Activated CD4-positive, alpha-beta T cell treated with anti-CD3 and anti-CD28 coated beads, Interleukin-2, amount 50 U/mL, for 24 hours (primary cell): ENCODE results near the gene MRTFA.
A peak's percentile ranks its signal among the peaks of the same experiment; 100 is the strongest.
"Not testable (repeated sequence)": the region's sequence is repeated elsewhere in the genome, so short reads cannot be mapped to it uniquely, and the experiment has no call there.

Source experiments
- DNase-seq, 2 donors: peaks; one replicate each; pipeline ENCODE4 v3.0.0-alpha.2; 2020; ENCODE audit warnings: low read depth in 1 of 2, low spot score in 1 of 2

The MRTFA gene

GRCh38 chr22:40560994-40561515 lies 75.5 kb downstream of the MRTFA start:
- no peak for DNase-seq

DNA sequence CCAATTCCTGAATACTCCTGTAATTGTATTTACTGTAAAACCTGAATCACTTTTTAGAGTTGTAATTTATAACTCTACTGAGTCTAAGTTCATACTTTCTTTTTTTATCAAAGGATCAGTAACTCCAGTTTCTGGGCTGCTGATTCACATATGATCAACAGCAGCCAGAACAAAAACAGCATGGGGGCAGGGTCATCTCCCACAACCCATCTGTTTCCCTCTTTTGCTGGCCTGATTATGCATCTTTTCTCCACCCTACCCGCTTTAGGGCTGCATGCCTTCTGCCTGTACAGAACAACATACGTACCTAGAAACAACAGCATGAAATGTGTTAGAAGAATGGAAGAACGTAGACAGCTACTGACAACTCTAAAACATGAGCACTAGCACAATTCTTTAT lies 76.0 kb downstream of the MRTFA start:
- no peak for DNase-seq

- no peak for DNase-seq
These were observed 78.5 kb downstream of the MRTFA start for GRCh38 chr22:40557972-40558371.

GRCh38 chr22:40556641-40557040 lies 79.9 kb downstream of the MRTFA start:
- no peak for DNase-seq

DNA sequence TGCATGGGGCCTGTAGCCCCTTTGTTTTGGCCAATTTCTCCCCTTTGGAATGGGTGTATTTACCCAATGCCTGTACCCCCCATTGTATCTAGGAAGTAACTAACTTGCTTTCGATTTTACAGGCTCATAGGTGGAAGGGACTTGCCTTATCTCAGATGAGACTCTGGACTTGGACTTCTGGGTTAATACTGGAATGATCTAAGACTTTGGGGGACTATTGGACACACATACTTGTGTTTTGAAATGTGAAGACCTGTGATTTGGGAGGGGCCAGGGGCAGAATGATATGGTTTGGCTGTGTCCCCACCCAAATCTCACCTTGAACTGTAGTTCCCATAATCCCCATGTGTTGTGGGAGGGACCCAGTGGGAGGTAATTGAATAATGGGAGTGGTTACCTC lies 82.5 kb downstream of the MRTFA start:
- DNase-seq = not testable (repeated sequence)

GRCh38 chr22:40553014-40553554 lies 83.4 kb downstream of the MRTFA start:
- DNase-seq = no peak

GRCh38 chr22:40552070-40552469 lies 84.4 kb downstream of the MRTFA start:
- DNase-seq = no peak

- DNase-seq = no peak
These were observed 88.8 kb downstream of the MRTFA start for GRCh38 chr22:40547729-40548143.

- no peak for DNase-seq
These were observed 91.8 kb downstream of the MRTFA start for GRCh38 chr22:40544758-40545157.

GRCh38 chr22:40542821-40543540 lies 93.5 kb downstream of the MRTFA start:
- no peak for DNase-seq

- no peak for DNase-seq
These were observed 95.2 kb downstream of the MRTFA start for GRCh38 chr22:40541300-40541699.

- no peak for DNase-seq
These were observed 96.3 kb downstream of the MRTFA start for GRCh38 chr22:40540265-40540664.

GRCh38 chr22:40536149-40536548 lies 100.4 kb downstream of the MRTFA start:
- not testable (repeated sequence) for DNase-seq

DNA sequence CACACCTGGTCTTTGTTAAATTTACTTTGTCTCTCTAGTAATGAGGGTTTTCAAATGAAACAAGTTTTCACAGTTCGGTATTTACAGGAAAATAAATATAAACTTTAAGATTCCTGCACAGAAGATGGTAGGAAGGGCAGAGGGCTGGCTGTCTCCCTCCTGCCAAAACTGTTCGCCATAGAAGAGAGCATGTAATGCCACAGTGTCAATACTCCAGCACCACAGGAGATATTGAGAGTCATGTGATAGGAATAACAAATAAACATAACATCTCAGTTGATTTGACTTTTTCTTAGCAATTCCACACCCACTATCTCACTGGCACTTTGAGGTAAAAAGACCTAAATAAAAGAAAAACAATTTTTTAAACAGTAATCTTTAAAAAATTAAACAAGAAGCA lies 100.9 kb downstream of the MRTFA start:
- no peak for DNase-seq

GRCh38 chr22:40535189-40535512 lies 101.4 kb downstream of the MRTFA start:
- DNase-seq = no peak

DNA sequence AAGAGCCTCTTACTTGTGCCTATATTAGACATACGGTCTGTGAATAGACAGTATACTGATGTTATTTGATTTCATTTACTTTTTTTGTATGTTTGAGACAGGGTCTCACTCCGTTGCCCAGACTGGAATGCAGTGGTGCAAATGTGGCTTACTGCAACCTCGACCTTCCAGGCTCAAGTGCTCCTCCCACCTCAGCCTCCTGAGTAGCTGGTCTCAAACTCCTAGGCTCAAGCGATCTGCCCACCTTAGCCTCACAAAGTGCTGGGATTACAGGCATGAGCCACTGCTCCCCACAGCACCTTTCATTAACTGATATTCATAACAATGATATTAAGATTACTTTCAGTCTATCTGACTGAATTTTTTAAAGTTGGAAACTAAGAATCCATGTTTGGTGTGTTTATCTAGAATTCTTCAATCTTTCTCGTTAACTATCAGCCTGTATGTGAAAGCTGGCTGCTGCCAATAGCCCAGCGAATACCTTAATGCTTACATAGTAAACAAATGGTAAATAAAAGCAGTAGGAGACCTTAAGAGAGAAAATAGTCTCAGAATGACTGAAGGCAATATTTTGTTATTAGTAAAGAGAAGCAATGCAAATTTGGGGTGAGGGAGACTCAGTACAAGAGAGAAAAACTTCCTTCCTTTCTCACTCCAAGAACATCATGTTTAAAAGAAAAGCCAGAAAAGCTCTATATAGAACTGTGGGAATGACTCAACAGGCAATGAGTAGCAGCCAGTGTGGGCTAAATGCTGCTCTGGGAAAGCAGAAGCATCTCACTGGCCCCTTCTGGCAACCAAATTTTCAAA lies 101.9 kb downstream of the MRTFA start:
- DNase-seq = no peak

DNA sequence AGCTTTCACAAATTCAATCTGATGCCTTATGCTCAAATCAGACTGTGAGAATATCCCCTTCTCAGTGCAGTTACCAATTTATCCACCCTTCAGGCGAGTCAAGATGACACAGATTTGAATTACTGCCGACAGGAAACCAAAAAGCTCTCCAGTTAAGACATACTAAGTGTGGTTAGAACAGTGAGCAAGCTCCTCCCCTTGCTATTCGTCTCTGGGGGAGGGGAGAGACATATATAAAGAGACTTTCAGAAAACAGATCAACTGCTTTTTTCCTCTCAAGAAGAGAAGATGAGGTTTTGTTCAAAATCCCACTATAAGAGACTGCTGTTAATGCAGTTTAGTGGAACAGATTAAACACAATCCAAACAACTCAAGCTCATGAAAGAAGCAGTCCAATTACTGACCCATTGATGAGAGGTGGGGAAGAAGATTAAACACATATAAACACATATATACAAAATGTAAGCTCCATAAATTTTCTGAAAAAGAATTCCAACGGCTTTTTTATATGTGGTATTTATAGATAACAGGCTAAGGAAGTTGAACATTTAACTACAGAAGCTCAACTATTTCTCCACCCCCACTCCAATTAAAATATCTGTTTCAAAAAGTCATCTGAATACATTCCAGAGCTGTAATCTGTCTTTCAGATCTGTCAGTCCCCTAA lies 102.7 kb downstream of the MRTFA start:
- DNase-seq = peak in 1 of 2 donors; percentile 44

DNA sequence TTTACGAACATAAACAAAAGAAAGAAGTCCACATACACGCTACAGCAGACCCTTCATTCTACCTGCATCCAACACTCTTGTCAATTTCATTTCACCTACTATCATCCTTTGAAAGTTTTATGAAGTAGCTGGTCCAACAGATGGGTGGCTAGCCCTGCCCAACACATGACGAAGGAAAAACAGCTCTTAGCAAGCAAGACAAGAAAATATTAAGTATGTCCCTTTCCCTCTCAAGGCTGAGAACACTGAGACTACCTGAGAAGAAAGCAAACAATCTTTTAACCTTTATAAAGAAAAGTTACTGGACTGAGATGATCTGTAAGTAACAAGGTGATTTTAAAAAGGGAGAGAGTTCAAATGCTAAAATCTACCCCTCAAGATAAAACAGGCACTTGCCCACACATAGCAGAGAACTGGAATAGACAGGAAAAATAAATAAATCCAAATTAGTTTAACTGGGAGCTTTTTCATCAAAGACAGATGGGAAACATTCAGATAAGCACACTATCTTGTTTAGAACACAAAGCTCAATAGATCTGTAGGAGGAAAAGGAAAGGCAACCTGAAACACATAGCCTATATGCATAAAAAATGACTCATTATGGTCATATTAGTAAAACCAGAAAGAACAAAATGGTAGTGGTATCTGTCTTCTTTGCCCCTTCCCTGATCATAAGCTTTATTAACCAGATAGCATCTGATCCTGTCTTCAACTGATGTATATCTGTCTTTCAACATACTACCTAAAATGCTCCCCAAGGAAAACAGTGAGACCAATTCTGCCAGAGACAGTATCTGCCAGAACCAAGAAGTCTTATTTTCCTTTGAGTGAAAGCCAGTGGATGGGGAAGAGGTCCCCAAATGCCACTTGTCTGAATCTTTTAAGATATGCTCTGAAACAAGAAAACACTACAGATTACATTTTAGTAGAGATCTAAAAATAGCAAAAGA lies 104.3 kb downstream of the MRTFA start:
- no peak for DNase-seq

DNA sequence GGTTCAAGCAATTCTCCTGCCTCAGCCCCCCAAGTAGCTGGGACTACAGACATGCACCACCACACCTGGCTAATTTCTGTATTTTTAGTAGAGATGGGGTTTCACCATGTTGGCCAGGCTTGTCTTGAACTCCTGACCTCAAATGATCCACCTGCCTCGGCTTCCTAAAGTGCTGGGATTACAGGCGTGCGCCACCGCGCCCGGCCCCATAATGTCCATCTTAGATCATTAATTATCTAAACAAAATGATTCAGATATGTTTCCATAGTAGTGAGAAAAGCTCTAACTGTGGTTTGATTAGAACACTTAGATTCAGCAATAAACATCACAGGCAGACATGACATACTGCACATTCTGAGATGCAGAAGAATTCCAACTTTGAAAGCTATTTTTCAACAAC lies 106.1 kb downstream of the MRTFA start:
- not testable (repeated sequence) for DNase-seq

DNA sequence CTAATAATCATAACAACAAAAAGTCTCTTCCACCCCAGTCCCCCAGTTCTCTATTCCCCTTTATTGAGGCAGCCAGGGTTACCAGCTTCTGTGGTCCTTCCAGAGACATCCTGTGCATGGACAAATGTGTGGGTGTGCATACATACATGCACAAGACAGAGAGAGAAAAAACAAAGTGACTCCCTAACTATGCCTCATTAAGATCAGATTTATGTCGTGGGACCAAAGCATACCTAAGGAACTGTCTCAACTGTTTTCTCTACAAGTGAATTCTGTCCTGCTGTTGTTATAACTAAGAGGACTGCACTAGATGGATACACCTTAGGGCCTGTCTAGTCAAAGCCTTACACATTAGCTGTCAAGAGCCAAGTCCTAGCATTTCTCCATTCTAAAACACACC lies 106.7 kb downstream of the MRTFA start:
- no peak for DNase-seq
